H1 (cell line): ENCODE measurements around the gene MMP15. TPM values are rescaled to one million over a fixed set of nuclear protein-coding genes. Genes with fewer than 3 reads are reported as not detected.

ENCODE experiments used
- CTCF ChIA-PET: fragments of 300-600 bp; sonication (Branson Sonifier 250); formaldehyde crosslinking; loops from one replicate; lab custom pipeline; 2021; ENCODE audit not compliant: partially characterized antibody; lab: Charles Lee
- POLR2A ChIA-PET: fragments of 300-600 bp; sonication (Branson Sonifier 250); formaldehyde crosslinking; loops from one replicate; lab custom pipeline; 2021; ENCODE audit warnings: inconsistent platforms; ENCODE audit not compliant: partially characterized antibody; lab: Charles Lee
- DNase-seq, 2 experiments: peaks; one replicate each; pipeline versions ENCODE4 v3.0.0 to v3.0.0-alpha.2; 2010 to 2022; ENCODE audit warnings: low spot score in 2 of 2, low read depth in 1 of 2, mixed read lengths in 1 of 2
- FAIRE-seq: peaks from 2 replicates; lab custom pipeline; 2011; peaks lifted over from hg19 to GRCh38; lab: Jason Lieb, UNC
- H2AFZ ChIP-seq: 2 replicates; pipeline ENCODE4 v1.8.1; 2012; ENCODE audit warnings: low read length, inconsistent platforms
- H2AK5ac ChIP-seq: 2 replicates; pipeline ENCODE4 v1.6.1; 2013; ENCODE audit warnings: low read depth, low read length
- H2BK120ac ChIP-seq: replicated peaks from 2 replicates; pipeline ENCODE3; 2013; ENCODE audit warnings: low read depth, low read length, inconsistent platforms
- H2BK12ac ChIP-seq: 2 replicates; pipeline ENCODE4 v1.6.1; 2013; ENCODE audit warnings: low read depth, low read length
- H2BK15ac ChIP-seq: 2 replicates; pipeline ENCODE4 v1.6.1; 2013; ENCODE audit warnings: low read length
- H2BK20ac ChIP-seq: 2 replicates; pipeline ENCODE4 v1.6.1; 2013; ENCODE audit warnings: low read length
- H2BK5ac ChIP-seq: 2 replicates; pipeline ENCODE4 v1.6.1; 2013; ENCODE audit warnings: low read depth, low read length
- H3K14ac ChIP-seq: 2 replicates; pipeline ENCODE4 v1.6.1; 2013; ENCODE audit warnings: inconsistent platforms; ENCODE audit not compliant: insufficient read length
- H3K18ac ChIP-seq: 2 replicates; pipeline ENCODE4 v1.6.1; 2013; ENCODE audit warnings: low read length; ENCODE audit errors: extremely low read depth
- H3K23ac ChIP-seq: 2 replicates; pipeline ENCODE4 v1.6.1; 2013; ENCODE audit warnings: inconsistent platforms; ENCODE audit not compliant: insufficient read length
- H3K23me2 ChIP-seq: 2 replicates; pipeline ENCODE4 v1.6.1; 2013; ENCODE audit warnings: low read depth, low read length
- H3K27ac ChIP-seq: 2 replicates; pipeline ENCODE4 v1.6.1; 2011; ENCODE audit warnings: low read depth, low read length, inconsistent platforms
- H3K27me3 ChIP-seq, 4 experiments: replicated peaks in 1 of 4; 1 replicate in 1 of 4; 2 replicates in 3 of 4; pipeline versions ENCODE4 v1.6.1 to v1.8.1; 2011 to 2013; ENCODE audit warnings: low read length in 3 of 4, mild to moderate bottlenecking in 3 of 4, inconsistent platforms in 2 of 4, mixed read lengths in 2 of 4, moderate library complexity in 1 of 4; ENCODE audit not compliant: control insufficient read depth in 3 of 4, insufficient read depth in 3 of 4; ENCODE audit errors: extremely low read depth in 1 of 4
- H3K36me3 ChIP-seq, 4 experiments: 2 replicates each; pipeline versions ENCODE4 v1.6.1 to v1.8.1; 2011 to 2013; ENCODE audit warnings: mild to moderate bottlenecking in 4 of 4, low read length in 3 of 4, moderate library complexity in 2 of 4, control low read depth in 1 of 4, inconsistent platforms in 1 of 4; ENCODE audit not compliant: insufficient read depth in 4 of 4, control insufficient read depth in 2 of 4
- H3K4ac ChIP-seq: replicated peaks from 2 replicates; pipeline ENCODE3; 2013; ENCODE audit warnings: low read length, low read depth, mixed read lengths, inconsistent platforms; ENCODE audit not compliant: insufficient read length
- H3K4me1 ChIP-seq, 4 experiments: replicated peaks in 1 of 4; 1 replicate in 1 of 4; 2 replicates in 3 of 4; pipeline versions ENCODE4 v1.6.1 to v1.8.1; 2011 to 2013; ENCODE audit warnings: low read length in 3 of 4, inconsistent platforms in 2 of 4, mixed read lengths in 1 of 4; ENCODE audit not compliant: insufficient read depth in 4 of 4, control insufficient read depth in 3 of 4
- H3K4me2 ChIP-seq, 2 experiments: 2 replicates each; pipeline versions ENCODE4 v1.6.1 to v1.8.1; 2011 to 2013; ENCODE audit warnings: low read depth in 2 of 2, low read length in 2 of 2, control low read depth in 1 of 2, inconsistent platforms in 1 of 2, mild to moderate bottlenecking in 1 of 2; ENCODE audit not compliant: insufficient read depth in 1 of 2
- H3K4me3 ChIP-seq, 4 experiments: fragments of 200-600, 300-600 bp in 1 of 4; sonication (generic), shearing (Covaris generic), sonication (Bioruptor Twin) in 1 of 4; 2 replicates each; pipeline versions ENCODE4 v1.5.1 to v1.8.1; 2011 to 2016; ENCODE audit warnings: low read length in 4 of 4, low read depth in 3 of 4, control low read depth in 2 of 4, inconsistent platforms in 2 of 4, mild to moderate bottlenecking in 2 of 4, mixed read lengths in 1 of 4, moderate library complexity in 1 of 4; ENCODE audit not compliant: insufficient read depth in 2 of 4; ENCODE audit errors: extremely low read depth in 1 of 4
- H3K56ac ChIP-seq: replicated peaks from 2 replicates; pipeline ENCODE3; 2013; ENCODE audit warnings: low read depth, mild to moderate bottlenecking, mixed read lengths, low read length, inconsistent platforms; ENCODE audit not compliant: insufficient read length
- H3K79me1 ChIP-seq: 2 replicates; pipeline ENCODE4 v1.6.1; 2013; ENCODE audit warnings: low read depth, low read length, control low read depth
- H3K79me2 ChIP-seq, 2 experiments: 2 replicates each; pipeline versions ENCODE4 v1.6.1 to v1.8.1; 2012 to 2013; ENCODE audit warnings: low read length in 2 of 2, mild to moderate bottlenecking in 2 of 2, inconsistent platforms in 1 of 2; ENCODE audit not compliant: insufficient read depth in 2 of 2, control insufficient read depth in 1 of 2
- H3K9ac ChIP-seq, 4 experiments: replicated peaks in 1 of 4; 1 replicate in 1 of 4; 2 replicates in 3 of 4; pipeline versions ENCODE4 v1.6.1 to v1.8.1; 2011 to 2013; ENCODE audit warnings: low read depth in 3 of 4, low read length in 3 of 4, control low read depth in 2 of 4, mild to moderate bottlenecking in 2 of 4, moderate library complexity in 2 of 4, inconsistent platforms in 1 of 4; ENCODE audit errors: extremely low read depth in 1 of 4
- H3K9me3 ChIP-seq, 2 experiments: 2 replicates each; pipeline versions ENCODE4 v1.6.1 to v1.8.1; 2012 to 2013; ENCODE audit warnings: mild to moderate bottlenecking in 2 of 2, moderate library complexity in 2 of 2, control low read depth in 1 of 2, inconsistent platforms in 1 of 2, low read depth in 1 of 2, low read length in 1 of 2, mixed read lengths in 1 of 2; ENCODE audit not compliant: insufficient read depth in 2 of 2
- H4K20me1 ChIP-seq, 2 experiments: replicated peaks in 1 of 2; 2 replicates each; pipeline versions ENCODE3 to v1.8.1; 2011 to 2013; ENCODE audit warnings: inconsistent platforms in 2 of 2, low read length in 2 of 2, mild to moderate bottlenecking in 1 of 2; ENCODE audit not compliant: insufficient read depth in 2 of 2, control insufficient read depth in 1 of 2
- H4K5ac ChIP-seq: 2 replicates; pipeline ENCODE4 v1.6.1; 2013; ENCODE audit warnings: low read length, low read depth, mixed read lengths, inconsistent platforms; ENCODE audit not compliant: insufficient read length
- H4K8ac ChIP-seq: 2 replicates; pipeline ENCODE4 v1.8.0; 2013; ENCODE audit warnings: mild to moderate bottlenecking, moderate library complexity, low read length, inconsistent platforms; ENCODE audit not compliant: insufficient read depth; ENCODE audit errors: extremely low read depth
- H4K91ac ChIP-seq: replicated peaks from 2 replicates; pipeline ENCODE3; 2013; ENCODE audit warnings: low read length, mixed read lengths, inconsistent platforms; ENCODE audit not compliant: insufficient read length
- POLR2AphosphoS5 ChIP-seq: IDR thresholded peaks from 2 replicates; pipeline ENCODE4 v1.6.1; 2011; ENCODE audit warnings: low read depth, low read length
- WGBS, 2 experiments: shearing (Covaris generic) in 1 of 2; methylation state at CpG; one replicate each; pipeline versions ENCODE4 v1.1.6 to v1.1.7; 2013 to 2015; ENCODE audit warnings: low lambda C conversion rate in 2 of 2, mixed read lengths in 2 of 2, inconsistent platforms in 1 of 2, low coverage in 1 of 2, missing lambda C conversion rate in 1 of 2; ENCODE audit not compliant: insufficient replicate concordance in 2 of 2, insufficient coverage in 1 of 2, insufficient read length in 1 of 2; ENCODE audit errors: extremely low coverage in 1 of 2, missing lambda C conversion rate in 1 of 2; 5-methylcytosine and 5-hydroxymethylcytosine counted together
- polyA plus RNA-seq, 7 experiments: library from polyadenylated mRNA; depleted of rRNA in 3 of 7; stranded (reverse) in 5 of 7; unstranded in 2 of 7; fragments of >200 nt in 5 of 7; fragments of 200-250 nt in 2 of 7; gene quantifications; 1 replicate in 5 of 7; 2 replicates in 1 of 7; 4 replicates in 1 of 7; pipeline versions ENCODE4 v1.2.1 to v1.2.3, GENCODE V29; 2011 to 2013; ENCODE audit warnings: missing spikeins in 2 of 7, mixed read lengths in 2 of 7
- total RNA-seq: library from RNA; stranded (reverse); fragmentation: NEBNext Ultra II Directional; extraction: Animal tissue kit (Norgen Biotek cat#: 25700); gene quantifications from 2 replicates; pipeline ENCODE4 v1.2.1, GENCODE V29; 2021
- TF ChIP-seq, protein P1 (sequence below): IDR thresholded peaks from 2 replicates; pipeline ENCODE4 v1.6.1; 2012; ENCODE audit warnings: low read length, inconsistent platforms

The MMP15 gene
- total and polyA plus RNA-seq, 2 of the 8 experiments (the other 6 are each of a cell fraction or from before 2014, with no cell fraction given), result 38.5 to 42.2 TPM

DNA sequence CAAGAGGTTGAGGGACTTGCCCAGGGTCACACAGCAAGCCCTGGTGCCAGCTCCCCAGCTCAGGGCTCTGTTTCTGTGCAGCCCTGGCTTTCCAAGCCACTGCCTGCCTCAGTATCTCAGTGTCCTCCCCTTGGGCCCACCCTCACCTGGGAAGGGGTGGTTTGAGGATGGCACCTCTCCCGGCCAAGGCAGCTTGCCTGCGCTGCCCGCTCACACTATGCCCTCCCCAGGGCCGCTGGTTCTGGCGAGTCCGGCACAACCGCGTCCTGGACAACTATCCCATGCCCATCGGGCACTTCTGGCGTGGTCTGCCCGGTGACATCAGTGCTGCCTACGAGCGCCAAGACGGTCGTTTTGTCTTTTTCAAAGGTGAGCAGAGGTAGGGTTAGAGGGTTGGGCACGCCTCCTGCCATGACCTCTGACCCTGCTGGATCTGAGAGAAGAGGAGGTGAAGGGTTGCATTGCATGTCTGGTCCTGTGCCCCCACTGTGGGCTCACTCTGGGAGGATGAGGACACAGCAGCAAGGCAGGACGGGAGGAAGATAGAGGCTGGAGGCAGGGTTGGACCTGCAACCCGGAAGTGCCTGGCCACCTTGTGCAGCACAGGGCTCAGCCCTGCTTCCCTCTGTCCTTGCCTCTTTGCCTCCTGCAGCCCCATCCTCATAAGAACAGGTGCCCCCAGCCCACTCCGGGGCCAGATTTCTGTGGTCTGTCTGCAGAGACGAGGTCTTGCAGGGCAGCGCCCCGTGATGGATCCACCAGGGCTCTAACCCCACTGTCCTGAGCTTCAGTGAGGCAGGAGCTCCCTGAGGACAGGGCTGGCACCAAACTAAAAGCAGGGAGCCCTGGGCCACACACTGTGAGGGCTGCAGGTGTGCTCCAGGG is 16.7 kb downstream of the MMP15 start:
- WGBS, 2 experiments, result 93% methylated on average over 20 of the region's 22 CpGs; no CpG with 5 or more reads in 1 of the 2 experiments
- Histone ChIP-seq H3K23me2 (no peaks in the 10 kb centered on the region), H3K56ac (no peak overlapping the region), H3K4me2 (no peak overlapping the region), H4K8ac (0 out of 2 replicates have a peak overlapping the region, but pooled peaks have one; percentile 14), H2BK20ac (no peak overlapping the region), H3K9ac (no peak overlapping the region), H3K4ac (no peak overlapping the region), H2AK5ac (no peak overlapping the region), H3K79me2 (no peaks in the 10 kb centered on the region), H4K91ac (no peak overlapping the region), H3K27ac (no peak overlapping the region), H3K27me3 (no peaks in the 10 kb centered on the region), H2BK12ac (no peak overlapping the region), H4K5ac (no peak overlapping the region), H4K20me1 (peaks cover 0 to 5% of the 10 kb centered on the region in 2 experiments), H3K79me1 (peaks cover 3% of the 10 kb centered on the region; the same call in 1 of the 2 replicates), H2BK15ac (no peak overlapping the region), H3K36me3 (peaks cover 4 to 45% (median 16%) of the 10 kb centered on the region in 4 experiments; a peak in 5 of 8 replicates), H3K4me1 (peaks cover 0 to 7% (median 1%) of the 10 kb centered on the region in 4 experiments; a peak in 4 of 7 replicates), H2BK120ac (no peak overlapping the region), H3K18ac (no peak overlapping the region), H3K9me3 (no peaks in the 10 kb centered on the region), H2AFZ (no peak overlapping the region), H3K14ac (no peak overlapping the region), H3K4me3 (no peak overlapping the region), H2BK5ac (no peak overlapping the region), H3K23ac (no peak overlapping the region)
- TF ChIP-seq, protein P1, sequence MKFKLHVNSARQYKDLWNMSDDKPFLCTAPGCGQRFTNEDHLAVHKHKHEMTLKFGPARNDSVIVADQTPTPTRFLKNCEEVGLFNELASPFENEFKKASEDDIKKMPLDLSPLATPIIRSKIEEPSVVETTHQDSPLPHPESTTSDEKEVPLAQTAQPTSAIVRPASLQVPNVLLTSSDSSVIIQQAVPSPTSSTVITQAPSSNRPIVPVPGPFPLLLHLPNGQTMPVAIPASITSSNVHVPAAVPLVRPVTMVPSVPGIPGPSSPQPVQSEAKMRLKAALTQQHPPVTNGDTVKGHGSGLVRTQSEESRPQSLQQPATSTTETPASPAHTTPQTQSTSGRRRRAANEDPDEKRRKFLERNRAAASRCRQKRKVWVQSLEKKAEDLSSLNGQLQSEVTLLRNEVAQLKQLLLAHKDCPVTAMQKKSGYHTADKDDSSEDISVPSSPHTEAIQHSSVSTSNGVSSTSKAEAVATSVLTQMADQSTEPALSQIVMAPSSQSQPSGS, result no peak
- TF ChIP-seq POLR2AphosphoS5, result no peak
- DNase-seq (no peak), FAIRE-seq (no peak)
- ChIA-PET POLR2A (no interaction called here), CTCF (interaction anchor here (0.7 to 1.4 kb wide), 4 partner anchors 9 to 54 kb away, joined by 3 read pairs; no protein-coding TSS in a partner anchor)
